Keratinocyte (primary cell): ENCODE data around the gene S100PBP.

Source experiments
- CTCF ChIP-seq, 3 experiments: IDR thresholded peaks in 1 of 3; conservative IDR thresholded peaks in 1 of 3; optimal IDR thresholded peaks in 1 of 3; 2 replicates in 2 of 3; 3 replicates in 1 of 3; pipeline versions ENCODE3 to v1.5.1; 2011; ENCODE audit warnings: low read length in 3 of 3, mild to moderate bottlenecking in 3 of 3, moderate library complexity in 2 of 3, control low read depth in 1 of 3, inconsistent platforms in 1 of 3; ENCODE audit not compliant: insufficient read depth in 2 of 3; ENCODE audit errors: extremely low read depth in 1 of 3
- EZH2 ChIP-seq: IDR thresholded peaks from one replicate; pipeline ENCODE4 v1.6.1; 2012; ENCODE audit warnings: inconsistent platforms, mild to moderate bottlenecking, low read length, moderate library complexity

DNA sequence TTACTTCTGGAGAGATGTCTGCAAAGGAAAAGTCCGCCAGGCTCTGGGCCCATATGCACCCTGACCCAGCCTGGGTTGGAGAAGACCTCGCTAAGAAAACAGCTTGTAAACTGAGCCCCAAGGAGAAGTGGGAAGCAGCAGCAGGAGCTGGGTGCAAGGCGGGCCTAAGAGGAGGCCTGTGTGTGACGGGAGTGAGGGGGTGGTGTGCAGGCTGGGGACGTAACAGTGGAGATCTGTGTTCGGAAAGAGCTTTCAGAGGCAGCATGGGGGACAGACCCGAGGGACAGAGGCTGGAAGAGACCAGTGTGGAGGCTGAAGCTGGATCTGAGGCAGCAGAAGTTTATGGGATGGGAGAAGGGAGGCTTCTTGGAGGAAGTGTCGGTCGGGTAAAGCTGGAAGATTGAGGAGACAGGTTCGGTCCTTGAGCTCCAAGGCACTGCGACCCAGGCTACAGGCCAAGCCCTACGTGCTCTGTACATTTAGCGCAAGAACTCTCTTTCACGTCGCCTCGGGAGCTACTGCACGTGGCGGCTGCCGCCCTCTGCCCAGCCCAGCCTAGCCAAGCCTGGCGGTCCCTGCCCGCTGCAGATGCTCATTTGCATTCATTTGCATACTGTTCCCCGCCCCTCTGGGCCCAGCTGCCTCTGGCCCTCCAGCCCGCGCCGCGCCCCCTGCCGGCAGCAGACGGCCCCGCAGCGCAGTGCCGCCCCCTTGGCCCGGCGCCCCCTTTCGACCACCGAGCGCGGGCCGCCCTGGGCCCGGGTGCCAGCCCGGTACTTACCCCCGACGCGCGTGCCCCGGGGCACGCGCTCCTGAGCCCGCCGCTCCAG, 75.1 kb downstream of the S100PBP start:
- TF ChIP-seq EZH2 (peak; percentile 40), CTCF (optimal IDR thresholded peaks at IDR 0.05 in 1 of 3, IDR thresholded peaks at IDR 0.05 in 1 of 3, conservative IDR thresholded peaks at IDR 0.05 in 1 of 3; ENCODE audit: extremely low read depth in 1 of 3, insufficient read depth in 2 of 3, low read length in 3 of 3) (peak in 2 of 3 experiments; percentile 41 to 66)
